WI38 (cell line): ENCODE data around the gene ZFAND3.

Source experiments
- H3K4me3 ChIP-seq: 2 replicates; pipeline ENCODE4 v1.5.1; 2011; ENCODE audit warnings: low read depth, mild to moderate bottlenecking, control low read depth, low read length
- CTCF ChIP-seq: IDR thresholded peaks from 2 replicates; pipeline ENCODE4 v1.5.1; 2012; ENCODE audit warnings: low read depth, mild to moderate bottlenecking, control low read depth, low read length

Gene ZFAND3

DNA sequence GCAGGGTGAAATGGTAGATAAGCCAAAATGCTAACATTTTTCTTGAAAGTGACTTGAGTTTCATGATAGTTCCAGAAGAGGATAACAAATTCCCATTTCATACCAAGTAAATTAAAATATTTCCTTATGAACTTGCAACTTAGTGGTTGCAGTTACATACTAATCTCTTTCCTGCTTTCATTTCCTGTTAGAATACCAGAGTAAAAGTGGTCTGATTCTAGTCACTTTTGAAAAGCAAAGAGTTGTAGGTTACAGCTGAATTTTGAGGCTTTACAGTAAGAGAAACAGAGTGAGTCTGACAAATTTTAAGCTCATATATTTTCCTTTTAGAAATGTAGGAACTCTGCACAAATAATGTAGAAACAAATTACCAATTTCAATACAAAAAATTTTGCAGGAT, 117.4 kb downstream of the ZFAND3 start:
- no peak for TF ChIP-seq CTCF
- no peak overlapping the region for H3K4me3 ChIP-seq

DNA sequence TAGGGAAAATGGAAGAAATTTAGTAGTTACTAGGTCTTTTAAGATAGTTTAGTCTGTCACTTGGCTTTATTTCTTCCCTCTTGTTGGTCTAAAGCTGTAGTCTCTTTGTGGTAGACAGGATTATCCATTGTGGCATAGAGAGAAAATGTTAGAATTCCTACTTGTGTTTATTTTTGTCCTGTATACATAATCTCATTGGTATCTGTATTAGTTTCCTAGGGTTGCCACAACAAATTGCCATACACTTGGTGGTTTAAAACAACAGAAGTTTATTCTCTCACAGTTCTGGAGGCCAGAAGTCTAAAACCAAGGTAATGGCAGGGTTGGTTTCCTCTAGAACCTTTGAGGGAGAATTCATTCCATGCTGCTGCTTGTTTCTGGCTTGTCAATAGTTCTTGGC, 119.4 kb downstream of the ZFAND3 start:
- no peak overlapping the region for H3K4me3 ChIP-seq
- no peak for TF ChIP-seq CTCF

GRCh38 chr6:37940074-37940847, 120.7 kb downstream of the ZFAND3 start:
- no peak for TF ChIP-seq CTCF
- H3K4me3 ChIP-seq = no peak overlapping the region

DNA sequence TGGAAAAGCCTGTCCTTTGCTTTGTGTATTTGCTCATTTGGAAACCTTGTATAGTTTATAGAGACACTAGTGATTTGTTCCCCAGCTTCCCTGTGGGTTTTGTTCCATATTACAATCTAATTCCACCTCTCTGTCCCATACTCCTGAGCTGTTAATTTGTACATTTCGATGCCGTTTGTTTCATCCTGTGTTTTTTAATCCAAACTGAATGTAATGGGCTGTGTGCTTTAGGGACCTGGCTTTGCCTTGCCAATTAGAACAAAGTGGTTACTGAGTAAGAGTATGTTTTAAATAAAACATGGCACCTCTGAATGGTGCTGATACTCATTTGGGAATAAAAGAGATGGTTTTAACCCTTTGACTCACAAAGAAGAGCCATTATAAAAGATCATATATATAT, 122.3 kb downstream of the ZFAND3 start:
- TF ChIP-seq CTCF = no peak
- no peak overlapping the region for H3K4me3 ChIP-seq

DNA sequence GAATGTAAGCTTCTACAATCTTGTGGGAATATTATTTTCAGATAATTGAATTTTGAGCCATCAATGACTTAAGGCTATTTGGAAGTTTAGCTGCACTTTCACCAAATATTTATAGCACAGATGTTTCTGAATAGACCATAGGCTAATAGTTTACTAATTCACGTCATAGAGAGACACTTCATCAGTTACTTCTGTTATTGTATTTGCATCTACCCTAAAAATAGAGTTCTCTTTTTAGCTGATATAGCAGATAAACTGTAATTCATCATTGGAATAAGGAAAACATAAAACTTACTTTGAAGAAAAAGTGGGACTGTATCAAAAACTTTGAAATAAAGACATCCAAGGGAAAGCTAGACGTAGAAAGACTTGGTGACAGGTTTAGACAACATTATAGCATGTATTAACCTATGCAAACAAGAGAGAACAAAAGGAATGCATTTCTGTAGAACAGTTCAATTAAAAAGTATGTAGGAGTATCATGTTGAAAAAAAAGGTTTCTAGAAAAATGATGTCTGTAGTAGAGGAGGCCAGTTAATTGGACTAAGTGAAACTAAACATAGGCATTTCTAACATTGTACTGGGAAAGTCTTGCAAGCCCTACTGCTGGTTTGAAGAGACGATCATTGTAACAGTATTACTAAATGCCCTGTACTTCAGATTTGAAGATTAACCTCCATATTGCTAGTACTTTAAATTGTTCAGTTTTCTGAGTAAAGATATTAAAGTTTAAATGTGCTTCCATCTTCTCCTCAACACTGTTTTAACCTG, 123.3 kb downstream of the ZFAND3 start:
- no peak overlapping the region for H3K4me3 ChIP-seq
- TF ChIP-seq CTCF = no peak

DNA sequence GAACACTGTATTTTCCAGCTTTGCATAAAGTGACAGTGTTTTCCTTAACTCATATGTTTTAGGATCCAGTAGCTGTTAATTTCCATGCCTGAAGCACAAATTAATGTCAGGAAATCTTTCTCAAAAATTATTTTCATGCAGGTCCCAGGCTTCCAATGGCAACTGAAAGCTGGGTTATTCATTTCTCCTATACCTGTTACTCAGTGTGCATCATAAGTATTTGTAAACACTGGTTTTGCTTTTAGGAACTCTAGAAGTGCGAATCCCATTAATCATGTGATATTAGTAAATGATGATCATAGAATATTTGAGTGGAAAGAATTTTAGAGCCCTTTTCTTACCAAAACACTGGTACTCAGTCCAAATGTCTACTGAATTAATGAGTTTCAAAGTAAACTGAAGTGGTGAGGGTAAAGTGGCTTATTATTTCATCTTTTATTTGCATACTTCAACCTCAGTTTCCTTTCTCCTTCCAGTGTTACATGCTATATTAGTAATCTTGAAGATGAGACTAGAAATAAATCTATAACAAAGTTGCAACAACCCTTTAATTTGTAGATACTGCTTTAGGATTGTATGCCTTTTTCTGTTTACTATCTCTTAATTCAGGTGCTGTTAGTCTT, 124.0 kb downstream of the ZFAND3 start:
- TF ChIP-seq CTCF = no peak
- H3K4me3 ChIP-seq = no peak overlapping the region

DNA sequence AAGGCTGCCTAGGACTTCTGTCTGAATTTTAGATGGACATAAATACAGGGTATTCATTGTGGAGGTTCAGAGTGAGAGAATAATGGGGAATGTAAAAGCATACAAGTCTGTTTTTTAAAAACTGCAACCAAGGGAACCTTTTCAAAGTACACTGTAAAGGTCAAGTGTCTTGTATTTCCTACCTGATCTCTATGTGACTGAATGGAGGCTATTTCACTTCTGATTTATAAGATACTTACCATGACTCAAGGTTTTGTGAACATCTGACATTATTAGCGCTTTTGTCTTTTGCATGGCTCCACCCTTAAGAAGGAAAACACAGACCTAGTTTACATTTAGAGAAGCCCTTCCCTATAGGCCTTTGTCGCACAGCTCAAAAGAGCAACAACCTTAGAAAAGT, 126.5 kb downstream of the ZFAND3 start:
- TF ChIP-seq CTCF = no peak
- H3K4me3 ChIP-seq = no peak overlapping the region
